Glutamatergic neuron (in vitro differentiated cells): Measurements from ENCODE around the gene CTDSPL. TPM values are rescaled to one million over a fixed set of nuclear protein-coding genes. Genes with fewer than 3 reads are reported as not detected.

Source experiments
- DNase-seq: peaks from one replicate; pipeline ENCODE4 v3.0.0; 2022
- H3K27ac Mint-ChIP-seq: one replicate; pipeline ENCODE4 v1.8.0; 2020; ENCODE audit warnings: mild to moderate bottlenecking, mixed read lengths, inconsistent platforms; ENCODE audit not compliant: unreplicated experiment
- H3K27me3 Mint-ChIP-seq: one replicate; pipeline ENCODE4 v1.8.0; 2020; ENCODE audit warnings: mild to moderate bottlenecking, moderate library complexity, mixed read lengths, inconsistent platforms; ENCODE audit not compliant: unreplicated experiment
- H3K36me3 Mint-ChIP-seq: one replicate; pipeline ENCODE4 v1.8.0; 2020; ENCODE audit warnings: mild to moderate bottlenecking, mixed read lengths, inconsistent platforms; ENCODE audit not compliant: unreplicated experiment
- H3K4me1 Mint-ChIP-seq: one replicate; pipeline ENCODE4 v1.8.0; 2020; ENCODE audit warnings: mild to moderate bottlenecking, low read depth, mixed read lengths, inconsistent platforms; ENCODE audit not compliant: unreplicated experiment
- H3K4me3 Mint-ChIP-seq: one replicate; pipeline ENCODE4 v1.8.0; 2020; ENCODE audit warnings: mild to moderate bottlenecking, mixed read lengths, inconsistent platforms; ENCODE audit not compliant: unreplicated experiment
- H3K9me3 Mint-ChIP-seq: one replicate; pipeline ENCODE4 v1.8.0; 2020; ENCODE audit warnings: mild to moderate bottlenecking, moderate library complexity, mixed read lengths, inconsistent platforms; ENCODE audit not compliant: unreplicated experiment
- CTCF ChIP-seq: fragments of 200-600 bp; sonication (generic); IDR thresholded peaks from one replicate; pipeline ENCODE4 v1.5.0; 2021; ENCODE audit not compliant: partially characterized antibody, unreplicated experiment
- total RNA-seq: library from RNA; stranded (reverse); fragmentation: NEBNext Ultra II Directional; extraction: Animal tissue kit (Norgen Biotek cat#: 25700); gene quantifications from one replicate; pipeline ENCODE4 v1.2.1, GENCODE V29; 2021; ENCODE audit not compliant: unreplicated experiment

Gene CTDSPL
- total RNA-seq, 1 donor from 2014 or later: 6.6 TPM

- no peak overlapping the region for H3K4me3 Mint-ChIP-seq
- no peaks in the 10 kb centered on the region for H3K27me3 Mint-ChIP-seq
- H3K36me3 Mint-ChIP-seq: no peaks in the 10 kb centered on the region
- no peaks in the 10 kb centered on the region for H3K9me3 Mint-ChIP-seq
- H3K27ac Mint-ChIP-seq: peak overlapping the region; percentile 49
- TF ChIP-seq CTCF: no peak
- DNase-seq: no peak
- peaks cover 14% of the 10 kb centered on the region for H3K4me1 Mint-ChIP-seq
Observed at GRCh38 chr3:37938011-37938410, 76.3 kb downstream of the CTDSPL start.

- Mint-ChIP-seq H3K4me3 (no peak overlapping the region), H3K9me3 (no peaks in the 10 kb centered on the region), H3K27ac (no peak overlapping the region), H3K4me1 (peaks cover 14% of the 10 kb centered on the region), H3K27me3 (no peaks in the 10 kb centered on the region), H3K36me3 (no peaks in the 10 kb centered on the region)
- no peak for TF ChIP-seq CTCF
- DNase-seq: no peak
Observed at GRCh38 chr3:37940242-37940908, 78.7 kb downstream of the CTDSPL start.

GRCh38 chr3:37941608-37942508, 80.2 kb downstream of the CTDSPL start:
- DNase-seq: no peak

GRCh38 chr3:37942646-37943045, 81.0 kb downstream of the CTDSPL start:
- no peak for DNase-seq
- Mint-ChIP-seq H3K27ac (no peak overlapping the region), H3K4me1 (peaks cover 7% of the 10 kb centered on the region), H3K4me3 (no peak overlapping the region), H3K27me3 (no peaks in the 10 kb centered on the region), H3K9me3 (no peaks in the 10 kb centered on the region), H3K36me3 (no peaks in the 10 kb centered on the region)
- TF ChIP-seq CTCF: no peak

More at GRCh38 chr3:37941608-37942508, 80.2 kb downstream of the CTDSPL start:
- H3K27ac Mint-ChIP-seq: peak overlapping the region; percentile 25
- no peaks in the 10 kb centered on the region for H3K9me3 Mint-ChIP-seq
- no peaks in the 10 kb centered on the region for H3K27me3 Mint-ChIP-seq
- no peak for TF ChIP-seq CTCF
- no peaks in the 10 kb centered on the region for H3K36me3 Mint-ChIP-seq
- no peak overlapping the region for H3K4me3 Mint-ChIP-seq
- peaks cover 13% of the 10 kb centered on the region for H3K4me1 Mint-ChIP-seq

- Mint-ChIP-seq H3K4me1 (peaks cover 7% of the 10 kb centered on the region), H3K27me3 (no peaks in the 10 kb centered on the region), H3K4me3 (no peak overlapping the region), H3K9me3 (no peaks in the 10 kb centered on the region), H3K27ac (no peak overlapping the region), H3K36me3 (no peaks in the 10 kb centered on the region)
- DNase-seq: no peak
- TF ChIP-seq CTCF: no peak
Observed at GRCh38 chr3:37943126-37943525, 81.4 kb downstream of the CTDSPL start.
